ENCODE measurements around the gene PKN1.
"Not testable (repeated sequence)": the region's sequence is repeated elsewhere in the genome, so short reads cannot be mapped to it uniquely, and the experiment has no call there.

The PKN1 gene

GRCh38 chr19:14496834-14497227, 63.7 kb downstream of the PKN1 start:
- peaks cover 2% of the 10 kb centered on the region for H3K4me1 ChIP-seq (ENCODE audit: control insufficient read depth, low read depth, low read length)
- no peak overlapping the region for H3K4ac ChIP-seq (ENCODE audit: low read depth, low read length)
- no peak overlapping the region for H3K9ac ChIP-seq (ENCODE audit: low read length)
- H3K4me2 ChIP-seq (ENCODE audit: low read length) = no peak overlapping the region
- H3K23ac ChIP-seq (ENCODE audit: low read length) = no peak overlapping the region
- H3K36me3 ChIP-seq (ENCODE audit: control insufficient read depth, insufficient read depth, low read length) = no peaks in the 10 kb centered on the region
- DNase-seq = no peak
- H3K56ac ChIP-seq (ENCODE audit: low read length) = no peak overlapping the region
- WGBS (ENCODE audit: extremely low coverage, insufficient coverage, low lambda C conversion rate) = no CpG with 5 or more reads among the region's 7 CpGs
- H2BK120ac ChIP-seq (ENCODE audit: low read depth, low read length) = no peak overlapping the region
- H3K18ac ChIP-seq (ENCODE audit: low read length) = no peak overlapping the region
- H3K27ac ChIP-seq (ENCODE audit: low read depth, low read length) = no peak overlapping the region
- peaks cover 10% of the 10 kb centered on the region for H3K79me1 ChIP-seq (ENCODE audit: low read length)
- H2AK5ac ChIP-seq (ENCODE audit: low read length) = peak overlapping the region; percentile 69
- no peak overlapping the region for H3K4me3 ChIP-seq (ENCODE audit: low read length)
- peak overlapping the region; percentile 33 for H4K5ac ChIP-seq (ENCODE audit: low read length)
- no peaks in the 10 kb centered on the region for H3K27me3 ChIP-seq (ENCODE audit: insufficient read depth, low read length, poor library complexity)
- H2BK15ac ChIP-seq (replicated peaks; ENCODE audit: low read depth) = no peak overlapping the region
- no peak overlapping the region for H2BK5ac ChIP-seq (ENCODE audit: low read length)
- peaks cover 9% of the 10 kb centered on the region for H3K79me2 ChIP-seq (ENCODE audit: control insufficient read depth, insufficient read depth, low read length)
- H4K8ac ChIP-seq (ENCODE audit: low read depth, low read length) = no peak overlapping the region

- Histone ChIP-seq H3K4me3 (ENCODE audit: low read length) (no peak overlapping the region), H3K4me1 (ENCODE audit: control insufficient read depth, low read depth, low read length) (peaks cover 2% of the 10 kb centered on the region), H3K18ac (ENCODE audit: low read length) (no peak overlapping the region), H2BK120ac (ENCODE audit: low read depth, low read length) (no peak overlapping the region), H2BK15ac (replicated peaks; ENCODE audit: low read depth) (no peak overlapping the region), H3K79me1 (ENCODE audit: low read length) (peaks cover 10% of the 10 kb centered on the region), H2BK5ac (ENCODE audit: low read length) (no peak overlapping the region), H3K4ac (ENCODE audit: low read depth, low read length) (no peak overlapping the region), H4K5ac (ENCODE audit: low read length) (no peak overlapping the region), H2AK5ac (ENCODE audit: low read length) (peak overlapping the region; percentile 69), H3K56ac (ENCODE audit: low read length) (no peak overlapping the region), H3K79me2 (ENCODE audit: control insufficient read depth, insufficient read depth, low read length) (peaks cover 9% of the 10 kb centered on the region), H4K8ac (ENCODE audit: low read depth, low read length) (no peak overlapping the region), H3K36me3 (ENCODE audit: control insufficient read depth, insufficient read depth, low read length) (no peaks in the 10 kb centered on the region), H3K4me2 (ENCODE audit: low read length) (no peak overlapping the region), H3K23ac (ENCODE audit: low read length) (no peak overlapping the region), H3K9ac (ENCODE audit: low read length) (no peak overlapping the region), H3K27me3 (ENCODE audit: insufficient read depth, low read length, poor library complexity) (no peaks in the 10 kb centered on the region), H3K27ac (ENCODE audit: low read depth, low read length) (no peak overlapping the region)
- no CpG with 5 or more reads among the region's 6 CpGs for WGBS (ENCODE audit: extremely low coverage, insufficient coverage, low lambda C conversion rate)
- no peak for DNase-seq
These were observed 64.3 kb downstream of the PKN1 start for GRCh38 chr19:14497228-14497921.

GRCh38 chr19:14502334-14503092, 69.4 kb downstream of the PKN1 start:
- no peak overlapping the region for H2BK120ac ChIP-seq (ENCODE audit: low read depth, low read length)
- no peaks in the 10 kb centered on the region for H3K79me1 ChIP-seq (ENCODE audit: low read length)
- H4K5ac ChIP-seq (ENCODE audit: low read length) = no peak overlapping the region
- no peaks in the 10 kb centered on the region for H3K36me3 ChIP-seq (ENCODE audit: control insufficient read depth, insufficient read depth, low read length)
- no peak overlapping the region for H3K23ac ChIP-seq (ENCODE audit: low read length)
- H4K8ac ChIP-seq (ENCODE audit: low read depth, low read length) = no peak overlapping the region
- no CpG with 5 or more reads among the region's 11 CpGs for WGBS (ENCODE audit: extremely low coverage, insufficient coverage, low lambda C conversion rate)
- peak; percentile 43 for DNase-seq
- H3K9ac ChIP-seq (ENCODE audit: low read length) = no peak overlapping the region
- no peaks in the 10 kb centered on the region for H3K79me2 ChIP-seq (ENCODE audit: control insufficient read depth, insufficient read depth, low read length)
- no peak overlapping the region for H3K4ac ChIP-seq (ENCODE audit: low read depth, low read length)
- H3K56ac ChIP-seq (ENCODE audit: low read length) = no peak overlapping the region
- no peak overlapping the region for H3K4me2 ChIP-seq (ENCODE audit: low read length)
- no peaks in the 10 kb centered on the region for H3K27me3 ChIP-seq (ENCODE audit: insufficient read depth, low read length, poor library complexity)
- H3K18ac ChIP-seq (ENCODE audit: low read length) = no peak overlapping the region
- H3K4me1 ChIP-seq (ENCODE audit: control insufficient read depth, low read depth, low read length) = no peaks in the 10 kb centered on the region
- no peak overlapping the region for H2AK5ac ChIP-seq (ENCODE audit: low read length)
- no peak overlapping the region for H3K27ac ChIP-seq (ENCODE audit: low read depth, low read length)
- H2BK15ac ChIP-seq (replicated peaks; ENCODE audit: low read depth) = no peak overlapping the region
- H2BK5ac ChIP-seq (ENCODE audit: low read length) = no peak overlapping the region
- H3K4me3 ChIP-seq (ENCODE audit: low read length) = no peak overlapping the region

- Histone ChIP-seq H3K27ac (ENCODE audit: low read depth, low read length) (no peak overlapping the region), H3K56ac (ENCODE audit: low read length) (no peak overlapping the region), H2AK5ac (ENCODE audit: low read length) (no peak overlapping the region), H3K79me2 (ENCODE audit: control insufficient read depth, insufficient read depth, low read length) (no peaks in the 10 kb centered on the region), H3K79me1 (ENCODE audit: low read length) (no peaks in the 10 kb centered on the region), H4K5ac (ENCODE audit: low read length) (no peak overlapping the region), H3K9ac (ENCODE audit: low read length) (no peak overlapping the region), H3K4me2 (ENCODE audit: low read length) (no peak overlapping the region), H2BK15ac (replicated peaks; ENCODE audit: low read depth) (no peak overlapping the region), H3K18ac (ENCODE audit: low read length) (no peak overlapping the region), H4K8ac (ENCODE audit: low read depth, low read length) (no peak overlapping the region), H2BK120ac (ENCODE audit: low read depth, low read length) (no peak overlapping the region), H3K4ac (ENCODE audit: low read depth, low read length) (no peak overlapping the region), H3K4me3 (ENCODE audit: low read length) (no peak overlapping the region), H3K23ac (ENCODE audit: low read length) (no peak overlapping the region), H3K36me3 (ENCODE audit: control insufficient read depth, insufficient read depth, low read length) (no peaks in the 10 kb centered on the region), H3K4me1 (ENCODE audit: control insufficient read depth, low read depth, low read length) (no peaks in the 10 kb centered on the region), H2BK5ac (ENCODE audit: low read length) (no peak overlapping the region), H3K27me3 (ENCODE audit: insufficient read depth, low read length, poor library complexity) (no peaks in the 10 kb centered on the region)
- WGBS (ENCODE audit: extremely low coverage, insufficient coverage, low lambda C conversion rate) = no CpG with 5 or more reads among the region's 1 CpG
- no peak for DNase-seq
These were observed 70.2 kb downstream of the PKN1 start for GRCh38 chr19:14503285-14503684.

GRCh38 chr19:14504575-14504974, 71.5 kb downstream of the PKN1 start:
- DNase-seq; H3K27me3 ChIP-seq (ENCODE audit: insufficient read depth, low read length, poor library complexity); H3K4ac ChIP-seq (ENCODE audit: low read depth, low read length); H3K4me2 ChIP-seq (ENCODE audit: low read length); H2AK5ac ChIP-seq (ENCODE audit: low read length); H3K23ac ChIP-seq (ENCODE audit: low read length); H4K8ac ChIP-seq (ENCODE audit: low read depth, low read length); H3K4me3 ChIP-seq (ENCODE audit: low read length); H2BK5ac ChIP-seq (ENCODE audit: low read length); H3K18ac ChIP-seq (ENCODE audit: low read length); H4K5ac ChIP-seq (ENCODE audit: low read length); H3K56ac ChIP-seq (ENCODE audit: low read length); H3K4me1 ChIP-seq (ENCODE audit: control insufficient read depth, low read depth, low read length); H3K79me2 ChIP-seq (ENCODE audit: control insufficient read depth, insufficient read depth, low read length); H3K79me1 ChIP-seq (ENCODE audit: low read length); H2BK15ac ChIP-seq (replicated peaks; ENCODE audit: low read depth); H2BK120ac ChIP-seq (ENCODE audit: low read depth, low read length); H3K9ac ChIP-seq (ENCODE audit: low read length); H3K27ac ChIP-seq (ENCODE audit: low read depth, low read length); H3K36me3 ChIP-seq (ENCODE audit: control insufficient read depth, insufficient read depth, low read length): not testable (repeated sequence)
- no CpG with 5 or more reads among the region's 8 CpGs for WGBS (ENCODE audit: extremely low coverage, insufficient coverage, low lambda C conversion rate)

Data from mesendoderm (in vitro differentiated cells).